Activated CD4-positive, CD25-positive, alpha-beta regulatory T cell treated with anti-CD3 and anti-CD28 coated beads, Interleukin-2, amount 50 U/mL, for 24 hours (primary cell): ENCODE measurements around the gene NFRKB.
A peak's percentile ranks its signal among the peaks of the same experiment; 100 is the strongest.
"Not testable (repeated sequence)": the region's sequence is repeated elsewhere in the genome, so short reads cannot be mapped to it uniquely, and the experiment has no call there.

Experiments
- ATAC-seq, 2 donors: fragments of 150-1000 bp; cut with Tn5 transposase; one replicate each; pipeline ENCODE4 v1.10.0; 2021; ENCODE audit warnings: mild to moderate bottlenecking in 1 of 2, moderate library complexity in 1 of 2

Gene NFRKB

GRCh38 chr11:129888451-129888850 lies 6.9 kb downstream of the NFRKB start:
- no peak for ATAC-seq

- ATAC-seq, result no peak
Observed at GRCh38 chr11:129885381-129885780, 10.0 kb downstream of the NFRKB start.

GRCh38 chr11:129884581-129884980 lies 10.8 kb downstream of the NFRKB start:
- ATAC-seq, result no peak

GRCh38 chr11:129881570-129882170 lies 13.7 kb downstream of the NFRKB start:
- no peak for ATAC-seq

GRCh38 chr11:129880311-129880710 lies 15.1 kb downstream of the NFRKB start:
- no peak for ATAC-seq

GRCh38 chr11:129871914-129872313 lies 23.5 kb downstream of the NFRKB start:
- no peak for ATAC-seq

- not testable (repeated sequence) for ATAC-seq
Observed at GRCh38 chr11:129868626-129869025, 26.8 kb downstream of the NFRKB start.

- ATAC-seq, result no peak
Observed at GRCh38 chr11:129866311-129866710, 29.1 kb downstream of the NFRKB start.

- peak; percentile 33 to 41 for ATAC-seq
Observed at GRCh38 chr11:129865701-129866100, 29.7 kb downstream of the NFRKB start.

GRCh38 chr11:129864811-129865210 lies 30.6 kb downstream of the NFRKB start:
- ATAC-seq, result no peak

GRCh38 chr11:129861702-129862522 lies 33.5 kb downstream of the NFRKB start:
- no peak for ATAC-seq

GRCh38 chr11:129856036-129856435 lies 39.3 kb downstream of the NFRKB start:
- no peak for ATAC-seq

- peak in 1 of 2 donors; percentile 28 for ATAC-seq
Observed at GRCh38 chr11:129855086-129855485, 40.3 kb downstream of the NFRKB start.

GRCh38 chr11:129854232-129854805 lies 41.1 kb downstream of the NFRKB start:
- peak in 1 of 2 donors; percentile 25 for ATAC-seq

GRCh38 chr11:129853518-129854231 lies 41.7 kb downstream of the NFRKB start:
- ATAC-seq, result peak; percentile 46 to 62

GRCh38 chr11:129852125-129852740 lies 43.1 kb downstream of the NFRKB start:
- ATAC-seq, result no peak

- no peak for ATAC-seq
Observed at GRCh38 chr11:129849447-129850130, 45.8 kb downstream of the NFRKB start.

- ATAC-seq, result not testable (repeated sequence)
Observed at GRCh38 chr11:129847361-129847760, 48.0 kb downstream of the NFRKB start.

- peak; percentile 51 to 75 for ATAC-seq
Observed at GRCh38 chr11:129846508-129847335, 48.7 kb downstream of the NFRKB start.
